Measurements from ENCODE around the gene DTHD1. TPM values are rescaled to one million over a fixed set of nuclear protein-coding genes. Genes with fewer than 3 reads are reported as not detected.
A peak's percentile ranks its signal among the peaks of the same experiment; 100 is the strongest.

DTHD1 gene
- total RNA-seq (1 to 10 TPM in 1 of 2 donors, under 1 TPM in 1; 0.38 to 5.8 TPM), polyA plus RNA-seq (ENCODE audit: insufficient read length in 6 of 6) (1 to 10 TPM in 5 of 6 donors, under 1 TPM in 1; 0.78 to 6.4 (median 4.3) TPM)
- long read RNA-seq, donor 1 = 0 reads
- long read RNA-seq, donor 2 = 0 reads
- long read RNA-seq, donor 3 = 0 reads
- long read RNA-seq, donor 4 = 0 reads
- long read RNA-seq, donor 5 = 0 reads
- long read RNA-seq, donor 6 = 0 reads
- long read RNA-seq, donor 7 = 0 reads
- long read RNA-seq, donor 8 = 0 reads
- long read RNA-seq, donor 9 = 0 reads
- long read RNA-seq, donor 10, partial matches to known transcripts = 1 of 1 reads
- long read RNA-seq, donor 10, other reads (novel, unspliced or antisense) = 0 of 1 reads
- long read RNA-seq, donor 11 = 0 reads
- long read RNA-seq, donor 12 = 0 reads

GRCh38 chr4:36281384-36282106 lies at the start of gene DTHD1:
Gene DTHD1, plus strand, starts transcription at chr4:36281616. Its CDS starts 143 bp downstream, at chr4:36281759.
- no peaks in the 10 kb centered on the region for H3K27me3 ChIP-seq
- TF ChIP-seq CTCF (IDR thresholded peaks at IDR 0.05) = no peak
- H3K4me3 ChIP-seq = no peak within 1 kb of the TSS
- intact Hi-C loops (cut with DNase I) = no loop called here
- H3K36me3 ChIP-seq = no peaks in the 10 kb centered on the region
- no peaks in the 10 kb centered on the region for H3K9me3 ChIP-seq
- DNase-seq (no peak), ATAC-seq (peak; percentile 65)
- no peaks in the 10 kb centered on the region for H3K4me1 ChIP-seq
- no peak within 1 kb of the TSS for H3K27ac ChIP-seq

DNA sequence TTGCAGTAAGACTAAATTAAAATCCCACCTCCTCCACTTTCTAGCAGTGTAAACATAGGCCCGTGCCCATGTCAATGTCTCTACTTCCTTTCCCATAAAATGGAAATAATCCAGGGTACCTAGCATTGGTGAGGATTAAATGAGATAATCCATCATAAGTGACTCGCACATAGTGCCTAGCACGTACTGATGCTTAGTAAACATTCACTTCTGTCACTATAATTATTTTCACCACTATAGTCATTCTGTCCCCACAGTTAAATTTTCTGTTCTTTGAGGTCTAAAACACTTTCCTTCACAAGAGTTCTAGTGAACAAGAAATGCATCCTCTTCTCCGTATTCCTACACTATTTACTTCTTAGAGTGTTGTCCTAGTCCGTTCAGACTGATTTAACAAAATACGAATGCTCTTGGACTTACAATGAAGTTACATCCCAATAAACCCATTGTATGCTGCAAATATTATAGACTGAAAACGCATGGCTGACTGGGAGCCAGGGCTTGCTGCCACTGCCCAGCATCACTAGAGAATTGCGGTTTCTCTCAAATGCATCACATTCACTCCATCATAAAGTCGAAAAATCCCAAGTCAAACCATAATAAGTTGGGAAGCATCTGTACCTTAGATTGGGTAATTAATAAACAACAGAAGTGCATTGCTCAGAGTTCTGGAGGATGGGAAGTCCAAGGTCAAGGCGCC lies 47.7 kb upstream of the DTHD1 start:
- H3K4me3 ChIP-seq = no peak overlapping the region
- DNase-seq (no peak), ATAC-seq (no peak)
- H3K27me3 ChIP-seq = no peaks in the 10 kb centered on the region
- peaks cover 0 to 8% of the 10 kb centered on the region in 2 donors for H3K9me3 ChIP-seq
- no peak overlapping the region for H3K27ac ChIP-seq
- intact Hi-C loops (cut with DNase I) = no loop called here
- no peak for TF ChIP-seq CTCF (IDR thresholded peaks at IDR 0.05)
- H3K36me3 ChIP-seq = peaks cover 0 to 1% of the 10 kb centered on the region in 2 donors
- peaks cover 0 to 14% of the 10 kb centered on the region in 2 donors for H3K4me1 ChIP-seq

- no peak overlapping the region for H3K4me3 ChIP-seq
- peaks cover 0 to 8% of the 10 kb centered on the region in 2 donors for H3K9me3 ChIP-seq
- intact Hi-C loops (cut with DNase I) = no loop called here
- ATAC-seq (no peak), DNase-seq (no peak)
- no peak overlapping the region for H3K27ac ChIP-seq
- peaks cover 0 to 9% of the 10 kb centered on the region in 2 donors for H3K4me1 ChIP-seq
- no peaks in the 10 kb centered on the region for H3K27me3 ChIP-seq
- no peak for TF ChIP-seq CTCF (IDR thresholded peaks at IDR 0.05)
- no peaks in the 10 kb centered on the region for H3K36me3 ChIP-seq
These were observed 46.1 kb upstream of the DTHD1 start for GRCh38 chr4:36235306-36235705.

GRCh38 chr4:36236159-36236558 lies 45.3 kb upstream of the DTHD1 start:
- DNase-seq (no peak), ATAC-seq (no peak)
- Histone ChIP-seq H3K27ac (no peak overlapping the region), H3K4me1 (peaks cover 0 to 15% of the 10 kb centered on the region in 2 donors), H3K36me3 (no peaks in the 10 kb centered on the region), H3K27me3 (no peaks in the 10 kb centered on the region), H3K9me3 (peaks cover 0 to 8% of the 10 kb centered on the region in 2 donors), H3K4me3 (no peak overlapping the region)
- intact Hi-C loops (cut with DNase I) = no loop called here
- TF ChIP-seq CTCF (IDR thresholded peaks at IDR 0.05) = no peak

All from left lung (tissue), 14 donors.